Stimulated activated CD4-positive, alpha-beta T cell treated with anti-CD3 and anti-CD28 coated beads, TNF-alpha, amount 100 ng/mL, for 1 hour (primary cell): Measurements from ENCODE around the gene NUDC.
A peak's percentile ranks its signal among the peaks of the same experiment; 100 is the strongest.
"Not testable (repeated sequence)": the region's sequence is repeated elsewhere in the genome, so short reads cannot be mapped to it uniquely, and the experiment has no call there.

Experiments
- DNase-seq, 3 donors: peaks; one replicate each; pipeline ENCODE4 v3.0.0-alpha.2; 2020; ENCODE audit warnings: low read depth in 3 of 3, low spot score in 1 of 3

The NUDC gene

DNA sequence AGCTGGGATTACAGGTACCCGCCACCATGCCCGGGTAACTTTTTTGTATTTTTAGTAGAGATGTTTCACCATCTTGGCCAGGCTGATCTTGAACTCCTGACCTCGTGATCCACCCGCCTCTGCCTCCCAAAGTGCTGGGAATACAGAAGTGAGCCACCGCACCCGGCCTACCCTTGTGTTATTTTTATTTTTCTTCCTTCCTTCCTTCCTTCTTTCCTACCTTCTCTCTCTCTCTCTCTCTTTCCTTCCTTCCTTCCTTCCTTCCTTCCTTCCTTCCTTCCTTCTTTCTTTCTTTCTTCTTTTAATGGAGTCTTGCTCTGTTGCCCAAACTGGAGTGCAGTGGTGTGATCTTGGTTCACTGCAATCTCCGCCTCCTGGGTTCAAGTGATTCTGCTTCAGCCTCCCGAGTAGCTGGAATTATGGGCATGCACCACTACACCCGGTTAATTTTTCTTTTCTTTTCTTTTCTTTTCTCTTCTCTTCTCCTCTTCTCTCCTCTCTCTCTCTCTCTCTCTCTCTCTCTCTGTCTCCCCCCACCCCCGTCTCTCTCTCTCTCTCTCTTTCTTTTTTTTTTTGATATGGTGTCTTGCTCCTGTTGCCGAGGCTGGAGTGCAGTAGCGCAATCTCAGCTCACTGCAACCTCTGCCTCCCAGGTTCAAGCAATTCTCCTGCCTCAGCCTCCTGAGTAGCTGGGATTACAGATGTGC, 68.0 kb downstream of the NUDC start:
- not testable (repeated sequence) for DNase-seq

DNA sequence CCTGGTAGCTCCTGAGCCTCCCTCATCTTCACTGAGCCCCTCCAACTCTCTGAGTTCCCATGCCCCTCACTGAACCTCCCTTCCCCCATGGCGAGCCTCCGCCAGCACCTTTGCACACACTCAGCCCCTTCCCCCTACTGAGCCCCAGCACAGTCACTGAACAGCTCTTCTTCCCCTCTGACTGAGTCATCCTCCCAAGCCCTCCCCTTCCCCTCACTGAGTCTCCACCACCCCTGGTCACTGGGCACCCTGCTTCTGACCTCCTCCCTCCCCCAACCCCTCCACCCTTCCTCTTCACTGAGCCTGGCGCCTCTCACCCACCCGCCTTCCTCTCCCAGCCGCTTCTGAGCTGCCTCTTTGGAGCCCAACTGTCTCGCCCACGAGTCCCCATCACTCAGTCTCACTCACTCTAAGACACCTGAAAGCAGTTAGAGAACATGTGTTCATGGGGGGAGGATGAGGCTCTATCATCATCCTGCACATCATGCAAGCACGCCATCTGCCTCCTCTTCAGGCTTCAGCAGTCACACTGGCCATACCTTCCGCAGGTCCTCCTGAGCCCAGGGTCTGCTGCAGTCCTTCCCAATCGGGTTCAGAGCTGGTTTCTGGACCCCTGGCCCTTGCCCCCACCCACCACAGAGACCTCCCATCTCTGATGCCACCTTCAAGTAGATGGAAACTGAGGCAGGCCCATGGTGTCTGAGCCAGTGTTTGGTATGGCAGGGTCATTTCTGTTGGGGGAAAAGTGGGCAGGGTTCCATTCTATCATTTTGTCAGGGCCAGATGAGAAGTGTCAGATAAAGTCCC, 70.0 kb downstream of the NUDC start:
- no peak for DNase-seq

DNA sequence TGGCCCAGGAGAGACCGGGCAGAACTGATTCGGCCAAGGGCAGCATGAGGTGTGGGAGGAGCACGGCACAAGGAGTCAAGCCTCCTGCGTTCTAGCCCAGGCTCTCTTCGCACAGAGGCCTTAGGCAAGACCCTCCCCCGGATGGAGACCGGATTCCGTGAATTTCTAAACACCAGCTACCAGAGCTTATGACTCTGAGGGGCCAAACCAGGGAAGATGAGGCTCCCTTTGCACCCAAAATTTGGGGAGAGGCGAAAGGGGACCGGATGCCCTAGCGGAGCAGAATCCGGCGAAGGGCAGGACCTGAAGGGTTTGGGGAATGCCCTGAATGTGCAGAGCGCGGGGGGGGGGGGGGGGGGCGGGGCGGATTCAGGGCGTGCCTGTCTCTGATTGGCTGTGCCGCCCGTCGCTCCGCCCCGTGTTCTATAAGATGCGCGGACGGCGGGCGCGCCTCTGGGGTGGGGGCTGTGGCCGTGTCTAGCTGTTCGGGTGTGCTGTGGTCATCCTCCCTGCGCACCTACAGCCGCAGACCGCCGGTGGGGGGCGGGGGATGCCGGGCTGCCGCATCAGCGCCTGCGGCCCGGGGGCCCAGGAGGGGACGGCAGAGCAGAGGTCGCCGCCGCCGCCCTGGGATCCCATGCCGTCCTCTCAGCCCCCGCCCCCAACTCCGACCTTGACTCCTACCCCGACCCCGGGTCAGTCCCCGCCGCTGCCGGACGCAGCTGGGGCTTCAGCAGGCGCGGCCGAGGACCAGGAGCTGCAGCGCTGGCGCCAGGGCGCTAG, 71.9 kb downstream of the NUDC start, which contains the start of gene TRNP1:
TRNP1 (plus strand) TSS at position 456 of the 783 bp plus-strand sequence; CDS start at position 551, 95 bp downstream.
- peak; percentile 31 to 61 (median 49) for DNase-seq

DNA sequence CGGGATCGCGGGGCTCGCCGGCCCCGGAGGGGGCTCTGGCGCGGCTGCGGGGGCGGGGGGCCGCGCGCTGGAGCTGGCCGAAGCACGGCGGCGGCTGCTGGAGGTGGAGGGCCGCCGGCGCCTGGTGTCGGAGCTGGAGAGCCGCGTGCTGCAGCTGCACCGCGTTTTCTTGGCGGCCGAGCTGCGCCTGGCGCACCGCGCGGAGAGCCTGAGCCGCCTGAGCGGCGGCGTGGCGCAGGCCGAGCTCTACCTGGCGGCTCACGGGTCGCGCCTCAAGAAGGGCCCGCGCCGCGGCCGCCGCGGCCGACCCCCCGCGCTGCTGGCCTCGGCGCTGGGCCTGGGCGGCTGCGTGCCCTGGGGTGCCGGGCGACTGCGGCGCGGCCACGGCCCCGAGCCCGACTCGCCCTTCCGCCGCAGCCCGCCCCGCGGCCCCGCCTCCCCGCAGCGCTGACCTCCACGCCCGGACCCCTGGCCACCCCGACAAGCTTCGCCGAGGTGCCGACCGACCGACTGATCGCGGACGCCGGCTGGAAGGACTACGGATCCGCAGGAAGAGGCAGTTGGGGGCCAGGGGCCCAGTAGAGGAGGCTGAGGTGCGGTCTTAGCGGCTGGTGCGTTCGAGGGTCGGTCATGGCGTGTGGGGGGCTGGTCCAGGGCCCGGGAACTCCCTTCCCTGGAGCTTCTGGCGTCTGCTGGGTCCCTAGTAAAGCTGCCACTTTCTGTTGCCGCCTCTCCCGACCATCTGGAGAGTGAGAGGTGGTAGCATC, 72.7 kb downstream of the NUDC start:
- DNase-seq, result no peak

DNA sequence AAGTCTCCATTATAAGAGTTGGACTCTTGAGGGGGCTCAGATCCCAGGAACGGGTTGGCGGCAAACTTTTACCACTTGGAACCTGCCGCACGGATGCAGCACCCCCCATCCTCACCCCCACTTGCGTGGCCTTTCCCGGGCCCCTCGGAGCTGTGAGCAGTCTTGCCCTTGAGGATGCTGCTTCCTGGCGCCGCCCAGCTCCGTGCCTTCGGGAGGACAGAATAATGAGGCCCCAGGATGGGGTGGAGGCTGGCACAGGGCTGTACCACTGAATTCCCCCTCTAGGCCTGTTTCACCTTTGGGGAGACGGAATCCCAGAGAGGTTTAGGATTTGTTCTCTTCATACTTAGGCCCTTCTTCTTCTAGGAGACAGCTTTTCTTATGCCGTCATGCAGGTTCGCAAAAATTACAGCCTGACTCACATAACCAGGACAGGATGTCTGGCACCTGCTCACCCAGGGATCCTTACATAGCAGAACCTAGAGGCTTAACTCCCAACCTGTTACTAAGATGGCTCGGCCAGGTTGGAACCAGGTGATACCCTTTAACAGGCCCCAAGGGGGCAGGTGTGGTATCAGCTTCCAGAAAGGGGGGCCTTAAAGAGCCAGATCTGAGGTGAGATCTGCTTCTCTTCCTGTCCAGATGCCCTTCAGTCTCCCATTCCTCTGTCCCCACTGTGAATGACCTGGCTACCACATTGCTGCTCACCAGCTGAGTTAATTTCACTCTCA, 73.4 kb downstream of the NUDC start:
- DNase-seq, result no peak

DNA sequence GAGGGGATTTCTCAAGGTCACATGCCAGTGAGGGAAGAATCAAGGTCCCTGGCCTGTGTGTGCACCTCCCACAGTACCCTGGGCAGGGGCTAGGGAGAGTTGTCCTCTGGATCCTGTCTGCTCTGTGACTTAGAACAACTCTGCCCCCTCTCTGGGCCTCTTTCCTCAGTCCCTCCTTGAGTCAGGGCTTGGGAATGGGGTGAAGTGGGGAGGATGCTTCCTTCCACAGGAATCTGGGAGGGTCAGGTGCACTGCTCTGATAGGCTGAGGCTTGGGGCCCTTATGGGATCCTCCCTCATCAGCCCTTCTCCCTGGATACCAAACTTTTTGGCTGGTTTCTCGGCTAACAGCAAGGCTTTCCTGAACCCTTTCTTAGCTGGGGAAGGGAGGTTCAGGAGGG, 74.5 kb downstream of the NUDC start:
- no peak for DNase-seq
